Measurements from ENCODE around the gene APOE.
"Not testable (repeated sequence)": the region's sequence is repeated elsewhere in the genome, so short reads cannot be mapped to it uniquely, and the experiment has no call there.

APOE gene

GRCh38 chr19:44905437-44906160, at the start of gene APOE:
Gene APOE, plus strand, starts transcription at chr19:44905796. Its CDS starts 829 bp downstream, at chr19:44906625.
- peak; percentile 91 for FAIRE-seq

- no peak for FAIRE-seq
Measured at GRCh38 chr19:44856421-44857083, 49.0 kb upstream of the APOE start.

GRCh38 chr19:44857837-44858236, 47.8 kb upstream of the APOE start:
- no peak for FAIRE-seq

- FAIRE-seq = not testable (repeated sequence)
Measured at GRCh38 chr19:44861576-44861975, 44.0 kb upstream of the APOE start.

GRCh38 chr19:44863990-44864389, 41.6 kb upstream of the APOE start:
- no peak for FAIRE-seq

- FAIRE-seq = no peak
Measured at GRCh38 chr19:44865196-44865767, 40.3 kb upstream of the APOE start.

- FAIRE-seq = no peak
Measured at GRCh38 chr19:44866664-44867063, 38.9 kb upstream of the APOE start.

- no peak for FAIRE-seq
Measured at GRCh38 chr19:44867578-44867977, 38.0 kb upstream of the APOE start.

GRCh38 chr19:44869733-44870470, 35.7 kb upstream of the APOE start:
- FAIRE-seq = no peak

- no peak for FAIRE-seq
Measured at GRCh38 chr19:44871809-44872208, 33.8 kb upstream of the APOE start.

GRCh38 chr19:44872661-44873060, 32.9 kb upstream of the APOE start:
- peak; percentile 89 for FAIRE-seq

GRCh38 chr19:44874317-44874716, 31.3 kb upstream of the APOE start:
- FAIRE-seq = no peak

- FAIRE-seq = no peak
Measured at GRCh38 chr19:44875666-44876451, 29.7 kb upstream of the APOE start.

GRCh38 chr19:44876930-44877535, 28.6 kb upstream of the APOE start:
- no peak for FAIRE-seq

- no peak for FAIRE-seq
Measured at GRCh38 chr19:44878120-44878865, 27.3 kb upstream of the APOE start.

- no peak for FAIRE-seq
Measured at GRCh38 chr19:44879309-44880065, 26.1 kb upstream of the APOE start.

GRCh38 chr19:44882063-44882462, 23.5 kb upstream of the APOE start:
- no peak for FAIRE-seq

- FAIRE-seq = not testable (repeated sequence)
Measured at GRCh38 chr19:44882619-44883397, 22.8 kb upstream of the APOE start.

GRCh38 chr19:44883922-44884321, 21.7 kb upstream of the APOE start:
- FAIRE-seq = no peak

GRCh38 chr19:44884566-44884965, 21.0 kb upstream of the APOE start:
- no peak for FAIRE-seq

Measured in G401.6 (cell line).